Cerebellar nuclear complex (tissue), 1 donor: ENCODE data around the gene TGOLN2.
"Not testable (repeated sequence)": the region's sequence is repeated elsewhere in the genome, so short reads cannot be mapped to it uniquely, and the experiment has no call there.

Experiments used
- DNase-seq, 2 experiments: peaks; one replicate each; lab custom pipeline; 2025; lab: John Stamatoyannopoulos, UW

TGOLN2 gene

DNA sequence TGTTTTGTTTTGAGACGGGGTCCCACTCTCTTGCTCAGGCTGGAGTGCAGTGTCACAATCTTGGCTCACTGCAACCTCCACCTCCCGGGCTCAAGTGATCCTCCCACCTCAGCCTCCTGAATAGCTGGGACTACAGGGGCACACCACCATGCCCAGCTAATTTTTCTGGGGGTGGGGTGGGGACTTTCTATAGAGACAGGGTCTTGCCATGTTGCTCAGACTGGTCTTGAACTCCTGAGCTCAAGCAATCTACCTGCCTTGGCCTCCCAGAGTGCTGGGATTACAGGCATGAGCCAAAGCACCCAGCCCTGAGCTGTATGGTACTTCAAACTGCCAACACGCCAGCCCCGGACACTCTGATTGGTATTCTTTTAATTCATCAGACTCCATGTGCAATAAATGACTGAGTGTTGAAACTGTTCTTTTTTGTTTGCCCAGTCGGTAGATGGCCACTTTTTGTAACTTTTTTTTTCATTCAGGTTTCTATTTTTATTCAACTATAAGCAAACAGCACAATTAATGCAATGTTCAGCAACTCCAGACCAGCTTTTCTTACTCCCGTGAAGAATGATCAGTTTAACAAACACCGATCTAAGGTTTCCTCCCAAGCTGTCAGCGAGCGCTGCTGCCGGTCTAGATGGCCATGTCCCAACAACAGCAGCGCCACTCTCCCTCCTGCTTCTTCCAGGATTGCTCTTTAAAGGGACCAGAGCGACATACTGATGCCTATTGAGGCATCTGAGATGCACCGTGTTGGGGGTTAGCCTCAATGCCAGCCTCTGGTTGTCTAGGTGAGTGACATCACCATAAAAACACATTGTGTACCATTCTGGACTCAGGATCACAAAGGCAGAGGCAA lies 12.5 kb upstream of the TGOLN2 start:
- DNase-seq = no peak

DNA sequence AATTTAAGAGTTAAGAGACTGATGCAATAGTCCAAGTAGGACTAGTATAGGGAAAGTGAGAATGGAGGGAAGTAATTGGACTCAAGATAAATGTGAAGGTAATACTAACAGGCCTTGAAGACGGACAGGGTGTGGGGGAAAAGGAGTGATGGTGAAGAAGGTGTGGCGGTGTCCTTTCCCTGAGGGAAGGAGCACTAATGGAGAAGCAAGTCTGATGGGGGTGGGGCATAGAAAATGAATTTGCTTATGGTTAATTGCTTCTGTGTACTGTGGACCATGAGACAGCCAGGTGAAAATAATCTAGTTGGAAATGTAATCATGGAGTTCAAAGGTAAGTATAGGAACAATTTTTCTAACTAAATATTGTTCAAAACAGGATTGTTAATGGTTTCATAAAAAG lies 7.1 kb upstream of the TGOLN2 start:
- DNase-seq = no peak

DNA sequence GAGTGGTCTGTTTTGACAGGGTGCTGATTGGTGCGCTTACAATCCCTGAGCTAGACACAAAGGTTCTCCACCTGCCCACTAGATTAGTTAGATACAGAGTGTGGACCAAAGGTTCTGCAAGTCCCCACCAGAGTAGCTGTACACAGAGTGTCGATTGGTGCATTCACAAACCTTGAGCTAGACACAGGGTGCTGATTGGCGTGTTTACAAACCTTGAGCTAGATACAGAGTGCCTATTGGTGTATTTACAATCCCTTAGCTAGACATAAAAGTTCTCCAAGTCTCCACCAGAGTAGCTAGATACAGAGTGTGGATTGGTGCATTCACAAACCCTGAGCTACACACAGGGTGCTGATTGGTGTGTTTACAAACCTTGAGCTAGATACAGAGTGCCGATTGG lies 6.1 kb upstream of the TGOLN2 start:
- DNase-seq = not testable (repeated sequence)

DNA sequence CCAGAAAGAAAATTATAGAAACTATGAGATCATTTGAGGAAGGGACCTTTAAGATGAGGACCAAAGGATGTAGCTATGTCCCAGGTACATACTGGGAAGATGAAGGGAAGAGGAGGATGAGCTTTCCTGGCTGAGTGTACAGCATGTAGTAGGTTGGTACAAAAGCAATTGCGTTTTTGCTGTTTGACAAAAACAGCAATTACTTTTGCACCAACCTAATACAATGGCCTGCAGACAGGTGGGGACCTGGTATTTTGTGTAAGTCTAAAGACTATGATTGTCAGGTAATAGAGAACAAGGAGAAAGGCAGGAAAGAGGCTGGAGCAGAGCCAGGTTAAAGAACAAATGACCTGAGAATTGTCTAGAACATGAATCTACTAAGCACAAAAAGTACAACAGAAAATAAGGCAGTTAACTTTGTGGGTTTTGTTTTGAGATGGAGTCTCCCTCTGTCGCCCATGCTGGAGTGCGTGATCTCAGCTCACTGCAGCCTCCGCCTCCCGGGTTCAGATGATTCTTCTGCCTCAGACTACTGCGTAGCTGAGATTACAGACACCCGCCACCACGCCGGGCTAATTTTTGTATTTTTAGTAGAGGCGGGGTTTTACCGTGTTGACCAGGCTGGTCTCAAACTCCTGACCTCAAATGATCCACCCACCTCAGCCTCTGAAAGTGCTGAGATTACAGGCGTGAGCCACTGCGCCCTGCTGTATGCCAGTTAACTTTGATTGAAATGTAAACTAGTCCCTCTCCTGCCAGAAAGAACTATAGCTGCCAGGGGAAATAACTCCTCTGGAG lies 3.2 kb upstream of the TGOLN2 start:
- no peak for DNase-seq

DNA sequence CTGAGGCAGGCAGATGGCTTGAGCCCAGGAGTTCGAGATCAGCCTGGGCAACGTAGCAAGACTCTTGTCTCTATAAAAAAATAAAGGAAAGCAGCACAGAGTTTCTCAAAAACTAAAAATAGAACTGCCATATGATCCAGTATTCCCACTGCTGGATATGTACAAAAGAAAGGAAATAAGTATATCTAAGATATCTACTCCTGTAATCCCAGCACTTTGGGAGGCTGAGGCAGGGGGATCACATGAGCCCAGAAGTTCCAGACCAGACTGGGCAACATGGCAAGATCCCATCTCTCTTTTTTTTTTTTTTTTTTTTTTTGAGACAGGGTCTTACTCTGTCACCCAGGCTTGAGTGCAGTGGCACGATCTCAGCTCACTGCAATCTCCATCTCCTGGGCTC lies 1.9 kb upstream of the TGOLN2 start:
- not testable (repeated sequence) for DNase-seq

DNA sequence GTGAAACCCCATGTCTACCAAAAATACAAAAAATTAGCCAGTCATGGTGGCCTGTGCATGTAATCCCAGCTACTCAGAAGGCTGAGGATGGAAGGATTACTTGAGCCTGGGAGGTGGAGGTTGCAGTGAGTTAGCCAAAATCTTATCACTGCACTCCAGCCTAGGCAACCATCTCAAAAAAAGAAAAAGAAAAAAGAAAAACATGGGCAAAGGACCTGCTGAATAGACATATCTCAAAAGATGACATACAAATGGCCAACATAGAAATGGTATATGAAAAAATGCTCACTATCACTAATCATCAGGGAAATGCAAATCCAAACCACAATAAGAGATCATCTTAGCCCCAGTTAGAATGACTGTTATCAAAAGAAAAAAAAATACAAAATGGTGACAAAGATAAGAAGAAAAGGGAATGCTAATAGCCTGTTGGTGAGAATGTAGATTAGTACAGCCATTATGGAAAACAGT lies 1.4 kb upstream of the TGOLN2 start:
- no peak for DNase-seq

DNA sequence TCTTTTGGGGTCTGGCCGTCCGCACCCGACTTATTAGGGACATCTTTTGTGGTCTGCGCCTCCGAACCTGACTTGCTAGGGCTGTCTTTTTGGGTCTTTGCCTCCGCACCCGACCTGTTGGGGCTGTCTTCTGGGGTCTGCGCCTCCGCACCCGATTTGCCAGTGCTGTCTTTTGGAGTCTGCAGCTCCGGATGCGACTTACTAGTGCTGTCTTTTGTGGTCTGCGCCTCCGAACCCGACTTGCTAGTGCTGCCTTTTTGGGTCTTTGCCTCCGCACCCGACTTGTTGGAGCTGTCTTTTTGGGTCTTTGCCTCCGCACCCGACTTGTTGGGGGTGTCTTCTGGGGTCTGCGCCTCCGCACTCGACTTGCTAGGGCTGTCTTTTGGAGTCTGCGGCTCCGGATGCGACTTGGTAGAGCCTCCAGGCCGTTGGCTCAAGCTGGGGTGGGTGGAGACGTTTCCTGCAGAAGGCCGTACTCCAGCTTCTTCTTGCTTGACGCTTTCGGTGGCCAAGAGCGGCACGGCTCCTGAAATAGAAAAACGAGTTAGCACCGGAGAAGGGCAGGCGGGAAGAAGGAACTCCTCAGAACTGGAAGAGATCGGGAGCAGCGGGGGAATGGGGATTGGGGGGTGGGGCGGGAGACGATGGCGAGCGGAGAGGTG lies 498 bp downstream of the TGOLN2 start:
- DNase-seq = no peak

DNA sequence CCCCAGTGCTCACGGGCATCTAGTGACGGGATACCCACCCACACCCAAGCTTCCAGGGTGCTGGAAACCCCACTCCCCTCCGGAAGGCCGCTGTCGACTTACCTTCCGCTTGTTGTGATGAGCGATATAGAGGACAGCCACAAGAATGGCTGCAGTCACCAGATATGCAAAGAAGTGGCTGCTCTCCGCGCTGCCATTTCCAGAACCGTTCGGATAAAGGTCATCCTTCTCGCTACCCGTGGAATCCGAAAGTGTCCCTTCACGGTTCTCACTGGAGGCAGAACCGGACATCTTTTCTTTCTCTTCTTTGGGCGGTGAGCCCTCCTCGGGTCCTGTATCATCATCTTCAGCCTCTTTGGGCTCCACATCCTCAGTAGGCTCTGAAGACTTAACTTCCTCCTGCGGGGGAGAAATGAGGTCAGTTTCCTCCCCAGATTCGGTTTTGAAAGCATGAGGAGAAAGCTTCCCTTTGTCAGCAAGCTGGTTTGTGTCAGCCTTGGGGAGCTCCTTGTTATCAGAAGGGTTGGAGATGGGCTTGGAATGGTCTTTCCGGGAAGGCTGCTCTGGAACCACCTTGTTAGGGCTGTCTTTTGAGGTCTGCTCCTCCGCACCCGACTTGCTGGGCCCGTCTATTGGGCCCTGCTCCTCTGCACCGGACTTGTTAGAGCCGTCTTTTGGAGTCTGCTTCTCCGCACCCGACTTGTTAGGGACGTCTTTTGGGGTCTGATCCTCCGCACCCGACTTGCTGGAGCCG lies 1.2 kb downstream of the TGOLN2 start:
- no peak for DNase-seq

DNA sequence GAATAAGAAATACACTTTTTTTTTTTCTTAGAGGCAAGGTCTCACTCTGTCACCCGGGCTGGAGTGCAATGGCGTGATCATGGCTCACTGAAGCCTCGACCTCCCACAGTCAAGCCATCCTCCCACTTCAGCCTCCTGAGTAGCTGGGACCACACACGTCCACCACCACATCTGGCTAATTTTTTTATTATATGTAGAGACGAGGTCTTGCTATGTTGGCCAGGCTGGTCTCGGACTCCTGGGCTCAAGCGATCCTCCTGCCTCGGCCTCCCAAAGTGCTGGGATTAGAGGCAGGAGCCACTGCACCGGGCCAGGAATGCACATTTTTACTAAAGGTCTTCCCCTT lies 2.4 kb downstream of the TGOLN2 start:
- no peak for DNase-seq

DNA sequence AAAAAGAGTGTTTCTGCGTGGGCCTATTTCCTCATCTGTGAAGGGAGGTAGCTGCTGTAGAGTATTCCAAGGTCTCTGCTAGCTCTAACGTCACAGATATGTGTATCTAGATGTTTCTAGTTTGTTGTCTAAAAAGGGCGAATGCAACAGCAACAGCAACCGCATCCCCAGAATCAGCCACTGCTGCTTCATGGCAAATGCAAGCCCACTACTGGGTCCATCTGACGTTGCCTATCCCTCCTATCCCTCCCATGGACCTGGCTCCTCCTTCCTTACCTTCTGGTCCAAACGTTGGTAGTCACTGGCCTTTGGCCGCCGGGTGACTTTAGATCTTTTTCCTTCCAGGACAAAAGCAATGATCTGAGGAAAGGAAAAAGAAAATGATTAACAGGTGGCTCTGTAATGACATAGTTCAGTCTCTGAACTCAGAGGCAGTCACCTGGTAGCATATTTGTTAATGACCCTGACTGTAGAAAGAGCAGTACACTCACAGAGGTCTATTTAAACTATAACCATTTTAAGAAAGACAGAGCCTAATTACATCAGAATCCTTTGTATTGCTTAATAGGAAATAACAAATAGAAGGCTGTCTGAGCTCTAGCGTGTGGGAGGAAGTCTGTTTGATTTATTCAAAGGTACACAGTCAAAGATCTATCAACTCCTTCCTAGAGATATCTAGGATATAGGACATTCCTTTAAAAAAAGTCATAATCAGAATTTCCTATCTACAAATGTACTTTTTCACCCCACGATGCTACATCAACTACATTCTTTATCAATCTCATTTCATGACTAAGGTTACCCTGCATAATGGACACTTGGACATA lies 2.9 kb downstream of the TGOLN2 start:
- no peak for DNase-seq

DNA sequence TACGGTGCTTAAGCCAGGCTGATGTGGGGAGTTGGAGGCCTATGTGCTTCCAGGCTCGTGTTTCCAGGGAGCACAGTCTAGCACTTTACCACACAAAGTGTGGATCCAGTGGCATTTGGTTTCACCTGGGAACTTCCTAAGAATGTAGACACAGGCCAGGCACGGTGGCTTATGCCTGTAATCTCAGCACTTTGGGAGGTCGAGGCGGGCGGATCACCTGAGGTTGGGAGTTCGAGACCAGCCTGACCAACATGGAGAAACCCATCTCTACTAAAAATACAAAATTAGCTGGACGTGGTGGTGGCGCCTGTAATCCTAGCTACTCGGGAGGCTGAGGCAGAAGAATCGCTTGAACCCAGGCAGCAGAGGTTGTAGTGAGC lies 3.8 kb downstream of the TGOLN2 start:
- DNase-seq = not testable (repeated sequence)

DNA sequence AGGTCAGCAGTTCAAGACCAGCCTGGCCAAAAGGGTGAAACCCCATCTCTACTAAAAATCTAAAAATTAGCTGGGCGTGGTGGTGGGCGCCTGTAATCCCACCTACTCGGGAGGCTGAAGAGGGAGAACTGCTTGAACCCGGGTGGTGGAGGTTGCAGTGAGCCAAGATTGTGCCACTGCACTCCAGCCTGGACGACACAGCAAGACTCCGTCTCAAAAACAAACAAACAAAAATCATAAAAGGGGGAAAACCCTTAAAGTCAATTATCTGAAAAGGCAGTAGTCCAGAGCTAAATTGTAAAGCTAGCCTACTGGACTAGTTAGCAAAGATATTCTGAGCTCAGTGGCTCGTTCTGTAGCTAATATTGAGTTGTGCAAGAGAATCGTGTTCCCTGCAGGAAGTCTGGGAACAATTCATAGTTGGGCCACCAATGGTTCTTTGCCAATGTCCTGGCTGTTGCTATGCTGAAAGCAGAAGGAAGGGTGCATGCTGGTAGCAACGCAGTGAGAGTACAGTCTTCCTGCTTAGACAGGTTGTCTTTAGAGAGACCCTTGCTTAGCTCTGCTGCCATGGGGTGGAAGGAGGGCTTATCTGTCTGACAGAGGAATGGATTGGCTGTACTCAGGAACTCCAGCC lies 4.3 kb downstream of the TGOLN2 start:
- DNase-seq = no peak

DNA sequence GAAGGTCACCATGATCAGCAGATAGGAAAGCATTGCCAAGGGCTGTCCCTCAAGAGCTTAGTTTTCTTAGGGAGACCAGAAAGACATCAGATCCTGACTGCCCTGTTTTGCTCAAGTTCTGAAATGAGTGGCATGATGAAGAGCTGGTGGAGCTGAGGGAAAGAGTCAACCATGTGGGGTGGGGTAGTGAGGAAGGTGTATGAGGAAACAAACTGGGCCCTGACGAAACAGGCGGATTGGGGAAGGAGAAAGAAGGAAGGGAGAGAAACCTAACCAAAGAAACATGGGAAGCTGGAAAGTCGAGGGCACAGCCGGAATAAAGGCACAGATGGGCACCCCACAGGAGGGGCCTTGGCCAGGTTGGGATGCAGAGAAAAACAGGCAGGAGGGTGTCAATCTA lies 8.0 kb downstream of the TGOLN2 start:
- no peak for DNase-seq

DNA sequence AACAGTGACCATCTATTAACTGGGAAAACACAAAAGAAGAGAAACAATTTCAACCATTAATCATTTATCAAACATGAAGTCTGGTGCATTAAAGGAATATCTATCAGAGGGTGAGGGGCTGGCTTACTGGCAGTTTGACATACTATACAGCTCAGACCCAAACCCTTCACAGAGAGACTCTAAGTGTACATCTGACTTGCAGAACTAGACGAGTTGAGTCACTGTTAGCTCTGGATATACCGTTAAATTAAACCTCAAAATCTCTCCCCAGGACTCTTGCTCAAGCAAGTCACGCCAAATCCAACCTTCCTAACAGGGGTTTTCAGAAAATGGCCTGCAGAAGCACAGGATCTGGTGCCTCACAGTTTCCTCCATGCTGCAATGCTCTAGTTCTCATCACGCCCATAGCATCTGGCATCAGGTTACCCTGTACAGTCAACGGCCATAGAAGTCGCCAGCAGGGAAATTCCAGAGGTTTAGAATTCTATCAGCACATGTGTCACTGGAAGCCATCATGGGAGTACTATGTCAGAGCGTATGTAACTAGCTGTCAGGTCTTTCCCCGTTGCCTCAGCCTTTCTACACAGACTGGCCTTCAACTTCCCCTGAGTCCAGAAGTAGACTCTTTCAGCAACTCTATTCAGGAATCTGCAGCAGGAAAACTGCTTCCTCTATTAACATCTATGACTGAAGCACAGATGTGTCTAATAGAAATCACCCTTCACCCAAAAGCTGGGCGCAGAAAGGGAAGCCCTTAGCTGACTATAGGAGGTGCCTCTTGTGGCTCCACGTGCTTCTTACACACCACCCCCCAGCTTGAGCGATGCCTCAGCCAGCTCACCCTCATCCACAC lies 9.3 kb downstream of the TGOLN2 start:
- DNase-seq = no peak

DNA sequence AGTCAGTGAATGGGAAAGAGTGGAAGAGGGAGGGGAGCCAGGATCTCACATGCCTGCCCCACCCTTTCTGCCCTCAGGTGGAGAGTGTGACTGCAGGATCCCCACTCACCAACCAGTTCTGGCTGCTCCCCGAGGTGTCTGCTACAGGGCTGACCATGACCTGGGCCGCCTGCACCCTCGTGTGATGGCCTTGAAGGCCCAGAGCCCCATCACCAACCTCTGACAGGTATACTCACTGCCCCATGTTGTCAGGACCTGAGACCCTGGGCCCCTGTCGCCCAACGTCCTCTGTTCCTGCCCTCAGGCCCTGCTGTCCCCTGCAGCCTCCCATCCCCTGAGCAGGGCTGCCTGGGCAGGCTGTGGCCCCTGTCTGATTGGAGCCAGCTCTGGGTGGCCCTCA lies 11.9 kb downstream of the TGOLN2 start:
- DNase-seq = not testable (repeated sequence)

DNA sequence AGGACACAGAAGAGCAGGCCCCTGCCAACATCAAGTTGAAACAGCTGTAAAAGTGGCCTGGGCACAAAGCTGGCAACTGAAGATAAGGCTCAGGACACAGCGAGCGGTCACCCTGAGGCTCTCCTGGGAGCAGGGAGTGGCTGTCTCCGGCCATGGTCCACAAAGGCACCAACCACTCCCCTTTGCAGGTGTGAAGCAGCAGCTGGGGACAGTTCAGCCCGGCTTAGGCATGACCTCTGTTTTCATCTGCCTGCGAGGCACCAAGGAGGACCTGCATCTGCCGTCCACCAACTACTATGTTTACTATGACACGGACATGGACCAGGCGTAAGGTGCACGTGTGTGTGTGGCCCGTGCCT lies 12.9 kb downstream of the TGOLN2 start:
- DNase-seq = no peak

DNA sequence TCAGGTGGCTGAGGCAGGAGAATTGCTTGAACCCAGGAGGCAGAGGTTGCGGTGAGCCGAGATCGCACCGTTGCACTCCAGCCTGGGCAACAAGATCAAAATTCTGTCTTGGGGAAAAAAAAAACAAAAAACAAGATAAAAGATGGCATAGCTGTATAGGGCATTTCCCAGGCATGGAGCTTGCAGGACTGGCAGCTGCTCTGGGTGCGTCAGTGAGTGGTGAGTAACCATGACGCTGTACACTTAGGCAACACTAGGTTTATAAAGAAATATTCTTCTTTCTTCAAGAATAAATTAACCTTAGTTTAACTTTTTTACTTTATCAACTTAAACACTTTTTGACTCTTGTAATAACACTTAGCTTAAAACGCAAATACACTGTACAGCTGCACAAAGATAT lies 15.4 kb downstream of the TGOLN2 start:
- no peak for DNase-seq

DNA sequence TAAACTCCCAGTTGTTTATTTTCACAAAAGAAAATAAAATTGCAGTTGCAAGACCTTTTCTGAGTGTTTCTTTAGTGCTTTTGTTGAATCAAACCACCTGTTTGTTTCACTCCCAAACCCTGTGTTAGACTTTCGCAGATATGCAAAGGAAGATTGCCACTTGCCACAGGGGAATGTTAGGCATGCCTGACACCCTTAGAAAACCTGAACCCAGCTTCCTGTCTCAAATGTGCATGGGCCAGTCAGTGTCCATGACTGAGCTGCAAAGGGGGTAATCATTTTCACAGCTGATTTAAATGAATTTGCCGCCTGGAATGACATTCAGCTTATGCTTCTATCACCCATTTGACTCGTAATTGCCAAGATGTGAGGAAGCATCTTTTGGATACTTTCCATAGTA lies 17.5 kb downstream of the TGOLN2 start:
- no peak for DNase-seq

DNA sequence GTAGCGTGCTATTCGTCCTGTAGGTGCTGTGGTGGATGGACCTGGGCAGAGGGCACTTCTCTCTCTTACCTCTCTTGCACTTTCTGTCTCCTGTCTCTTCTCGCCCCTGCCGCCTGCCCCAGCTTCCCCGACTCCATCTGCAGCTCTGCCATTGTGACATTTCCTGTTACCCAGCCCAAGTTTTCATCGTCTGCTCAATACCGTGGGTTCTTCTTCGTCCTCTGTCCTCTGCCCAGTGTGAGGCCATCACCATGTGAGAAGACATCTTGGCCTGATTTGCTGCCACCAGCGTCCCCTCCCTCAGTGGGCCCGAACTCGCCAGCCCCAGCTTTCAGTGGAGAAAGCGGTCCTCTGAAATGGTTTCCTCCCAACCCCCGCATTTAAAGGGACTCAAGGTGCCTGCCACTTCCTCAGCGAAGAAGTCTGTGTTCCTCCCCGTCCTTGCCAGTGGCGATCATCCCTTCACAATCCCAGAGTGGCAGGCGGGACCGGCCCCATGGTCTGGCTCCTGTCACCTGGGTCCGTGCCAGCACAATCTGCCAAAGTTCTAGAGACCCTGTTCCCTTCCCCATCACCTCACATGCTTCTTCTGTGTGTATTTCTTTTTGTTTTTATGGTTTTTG lies 18.0 kb downstream of the TGOLN2 start:
- DNase-seq = no peak
